DMS153 (cell line): ENCODE results near the gene MAN1B1.
A peak's percentile ranks its signal among the peaks of the same experiment; 100 is the strongest.

ENCODE experiments used
- DNase-seq: peaks from one replicate; lab custom pipeline; 2025; lab: John Stamatoyannopoulos, UW

MAN1B1 gene

DNA sequence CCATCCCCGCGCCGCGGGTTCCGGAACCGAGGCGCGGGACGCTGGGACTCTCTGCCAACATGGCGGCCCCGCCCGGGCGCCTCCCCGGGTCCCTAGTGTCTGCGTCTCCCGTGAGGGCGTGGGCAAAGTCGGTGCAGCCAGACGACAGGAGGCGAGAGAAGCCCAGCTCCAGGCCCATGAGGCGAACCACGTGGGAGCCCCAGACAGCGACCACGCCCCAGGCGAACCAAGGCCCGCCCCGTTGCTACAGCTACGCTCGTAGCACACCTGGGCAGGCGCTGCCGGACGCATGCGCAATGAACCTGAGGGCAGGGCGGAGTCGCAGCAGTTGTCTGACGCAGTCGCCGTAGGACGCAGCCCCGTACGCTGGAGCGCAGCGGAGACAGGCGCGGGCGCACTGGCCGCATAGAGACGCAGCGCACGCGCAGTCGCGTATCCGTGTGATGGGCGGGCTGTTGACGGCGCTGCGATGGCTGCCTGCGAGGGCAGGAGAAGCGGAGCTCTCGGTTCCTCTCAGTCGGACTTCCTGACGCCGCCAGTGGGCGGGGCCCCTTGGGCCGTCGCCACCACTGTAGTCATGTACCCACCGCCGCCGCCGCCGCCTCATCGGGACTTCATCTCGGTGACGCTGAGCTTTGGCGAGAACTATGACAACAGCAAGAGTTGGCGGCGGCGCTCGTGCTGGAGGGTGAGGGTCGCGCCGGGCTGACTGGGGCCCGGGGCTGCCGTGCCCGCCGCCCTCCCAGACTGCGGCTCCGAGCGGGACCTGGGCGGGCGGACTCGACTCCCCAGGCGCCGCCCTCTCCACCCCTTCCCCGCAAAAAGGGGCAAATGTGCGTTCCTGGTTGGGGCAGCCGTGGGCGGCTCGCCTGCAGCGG is at the start of gene MAN1B1:
TSS of gene MAN1B1 (plus strand) at position 455 of the 878 bp plus-strand sequence. CDS start at position 470, 15 bp downstream.
- DNase-seq: peak; percentile 95

DNA sequence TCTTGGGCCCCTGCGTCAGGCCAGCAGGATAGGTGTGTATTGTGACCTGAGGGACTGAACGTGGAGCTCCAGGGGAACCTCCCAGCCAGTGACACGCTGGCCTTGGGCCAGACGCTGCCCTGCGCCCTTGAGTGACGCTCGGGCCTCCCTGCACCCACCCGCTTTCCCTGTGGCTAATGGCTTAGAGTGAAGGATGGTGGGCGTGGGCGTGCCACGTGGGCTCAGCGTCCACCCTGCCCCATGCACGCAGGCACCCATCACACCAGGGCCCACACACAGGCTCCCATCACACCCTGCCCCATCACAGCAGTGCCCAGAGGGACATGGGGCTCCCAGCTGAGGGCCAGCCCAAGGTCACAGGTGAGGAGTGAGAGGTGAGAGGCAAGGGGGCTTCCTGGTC is 49.8 kb upstream of the MAN1B1 start:
- no peak for DNase-seq

DNA sequence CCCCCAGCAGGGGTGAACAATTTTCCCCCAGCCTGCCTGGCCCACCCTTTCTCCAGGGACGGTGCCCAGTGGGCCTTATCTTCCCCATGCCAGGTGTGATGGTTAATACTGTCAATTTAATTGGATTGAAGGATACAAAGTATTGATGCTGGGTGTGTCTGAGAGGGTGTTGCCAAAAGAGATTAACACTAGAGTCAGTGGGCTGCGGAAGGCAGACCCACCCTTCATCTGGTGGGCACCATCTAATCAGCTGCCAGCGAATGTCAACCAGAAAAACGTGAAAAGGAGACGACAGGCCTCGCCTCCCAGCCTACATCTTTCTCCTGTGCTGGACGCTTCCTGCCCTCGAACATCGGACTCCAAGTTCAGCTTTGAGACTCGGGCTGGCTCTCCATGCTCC is 49.3 kb upstream of the MAN1B1 start:
- no peak for DNase-seq

DNA sequence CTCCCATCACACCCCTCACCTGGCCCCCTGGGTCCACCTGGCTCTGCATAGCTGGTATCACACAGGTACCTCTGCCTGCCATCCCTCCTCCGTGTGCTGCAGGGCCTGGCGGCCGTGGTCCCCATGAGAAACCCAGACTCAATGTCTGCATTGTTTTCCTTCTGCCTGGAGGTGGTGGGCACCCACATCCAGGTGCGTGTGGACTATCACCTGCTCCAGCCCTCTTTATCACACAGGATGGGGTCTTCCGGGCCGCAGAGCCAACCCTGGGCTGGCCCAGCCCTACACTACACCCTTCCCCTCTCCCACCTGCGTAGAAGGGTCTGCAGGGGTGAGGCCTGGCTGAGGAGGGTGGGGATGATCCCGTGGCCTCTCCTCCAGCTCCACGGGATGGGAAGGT is 47.9 kb upstream of the MAN1B1 start:
- no peak for DNase-seq

DNA sequence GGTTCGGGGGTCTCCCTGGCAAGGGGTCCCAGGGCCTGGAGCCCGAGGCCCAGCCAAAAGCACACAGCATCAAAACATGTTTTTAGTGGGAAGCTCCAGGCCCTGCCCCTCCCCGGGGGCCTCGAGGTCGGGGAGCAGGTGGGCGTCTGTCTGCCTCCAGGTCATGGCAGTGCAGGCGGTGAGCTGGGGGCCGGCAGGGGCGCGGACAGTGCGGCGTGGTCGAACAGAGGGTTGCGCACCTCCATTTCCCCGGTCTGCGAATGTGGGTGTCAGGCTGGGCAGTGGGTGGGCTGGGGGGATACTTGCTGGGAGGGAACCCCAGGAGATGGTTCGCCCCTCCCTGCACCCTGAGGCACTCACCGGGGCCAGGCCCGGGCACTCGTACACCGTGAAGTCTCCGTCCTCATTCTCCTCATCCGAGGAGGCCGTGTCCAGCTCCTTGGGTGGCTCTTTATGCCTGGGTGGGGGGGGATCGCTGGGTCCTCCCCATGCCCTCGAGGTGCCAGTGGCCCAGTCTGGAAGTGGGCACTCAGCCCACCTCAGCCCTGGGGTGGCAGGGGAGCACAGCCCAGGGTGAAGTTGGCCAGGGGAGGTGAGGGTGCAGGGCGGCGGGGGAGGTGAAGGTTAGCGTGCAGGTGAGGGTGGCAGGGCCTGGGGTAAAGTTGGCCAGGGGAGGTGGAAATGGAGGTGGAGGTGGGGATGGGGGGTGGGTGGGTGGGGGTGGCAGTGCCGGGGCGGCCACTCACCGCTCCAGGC is 47.0 kb upstream of the MAN1B1 start:
- DNase-seq: no peak

DNA sequence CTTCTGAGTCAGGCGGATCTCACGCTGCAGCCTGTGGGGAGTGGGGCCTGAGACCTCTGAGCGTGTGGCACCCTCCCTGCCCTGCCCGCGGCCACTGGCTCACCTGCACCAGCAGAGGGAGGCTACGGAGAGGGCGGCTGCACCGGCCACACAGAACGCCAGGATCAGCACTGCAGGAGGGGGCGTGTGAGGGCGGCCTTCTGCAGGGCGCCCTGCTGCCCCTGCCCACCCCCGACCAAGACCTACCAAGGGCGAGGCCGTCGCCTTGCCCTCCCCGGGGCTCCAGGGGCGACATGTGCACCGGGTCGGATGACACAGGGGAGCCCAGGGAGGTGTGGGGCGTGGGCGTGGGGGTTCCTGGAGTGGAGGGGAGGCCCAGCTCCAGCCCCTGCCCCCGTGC is 46.2 kb upstream of the MAN1B1 start:
- DNase-seq: no peak

DNA sequence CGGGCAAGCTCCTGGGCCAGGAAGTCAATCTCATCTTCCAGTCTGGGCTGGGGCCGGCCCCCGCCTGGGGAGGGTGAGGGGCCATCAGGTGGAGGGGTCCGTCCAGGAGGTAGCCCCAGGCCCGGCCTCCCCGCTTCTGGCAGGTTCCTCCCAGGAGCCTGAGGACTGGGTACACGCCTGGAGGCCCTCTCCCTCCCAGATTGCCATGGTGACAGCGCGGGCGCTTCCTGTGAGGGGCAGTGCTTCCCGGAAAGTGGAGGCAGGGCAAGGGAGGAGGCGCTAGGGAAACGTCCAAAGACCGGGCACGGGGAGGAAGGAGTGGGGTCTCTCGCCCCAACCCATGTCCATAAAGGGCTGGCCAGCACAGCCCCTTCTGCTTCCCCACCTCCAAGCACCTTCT is 45.7 kb upstream of the MAN1B1 start:
- DNase-seq: no peak

DNA sequence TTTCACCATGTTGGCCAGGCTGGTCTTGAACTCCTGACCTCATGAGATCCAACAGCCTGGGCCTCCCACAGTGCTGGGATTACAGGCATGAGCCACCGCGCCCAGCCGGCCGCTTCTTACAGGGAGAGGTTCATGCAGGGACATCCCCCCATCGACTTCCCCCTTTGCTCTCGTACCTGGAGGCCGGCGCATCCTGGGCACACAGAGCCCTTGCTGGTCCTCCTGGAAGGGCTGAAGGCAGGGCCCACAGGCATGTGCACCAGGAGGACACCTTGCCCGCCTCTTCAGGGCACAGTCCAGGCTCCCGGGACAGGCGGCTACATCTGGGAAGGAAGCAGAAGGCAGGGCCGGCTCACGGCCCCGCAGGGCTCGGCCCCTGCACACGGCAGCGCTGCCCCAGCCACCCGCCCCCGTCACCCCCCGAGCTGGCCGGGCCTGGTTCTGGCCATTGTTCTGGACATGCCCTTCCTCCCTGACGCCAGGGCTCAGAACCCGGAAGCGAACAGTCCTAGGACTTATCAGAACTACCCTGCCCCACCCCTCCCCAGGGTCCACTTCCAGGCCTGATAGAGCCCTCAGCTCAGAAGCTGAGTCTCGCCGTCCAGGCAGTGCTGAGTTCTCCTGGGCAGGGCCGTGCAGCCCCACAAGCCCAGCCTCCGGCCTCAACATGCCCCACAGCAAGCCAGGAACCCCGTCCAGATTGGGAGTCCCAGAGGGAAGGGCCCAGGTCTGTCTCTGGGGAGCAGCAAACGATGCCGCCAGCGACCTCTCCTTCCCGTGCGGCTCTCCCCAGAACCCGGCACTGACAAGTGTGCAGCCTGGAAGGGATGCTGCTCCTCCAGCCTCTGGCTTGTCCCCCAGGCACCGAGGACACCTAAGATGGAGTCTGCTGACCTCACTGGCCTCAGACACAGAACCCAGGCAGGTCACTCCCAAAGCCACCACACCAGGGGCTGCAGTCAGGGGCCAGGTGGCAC is 43.7 kb upstream of the MAN1B1 start:
- no peak for DNase-seq

DNA sequence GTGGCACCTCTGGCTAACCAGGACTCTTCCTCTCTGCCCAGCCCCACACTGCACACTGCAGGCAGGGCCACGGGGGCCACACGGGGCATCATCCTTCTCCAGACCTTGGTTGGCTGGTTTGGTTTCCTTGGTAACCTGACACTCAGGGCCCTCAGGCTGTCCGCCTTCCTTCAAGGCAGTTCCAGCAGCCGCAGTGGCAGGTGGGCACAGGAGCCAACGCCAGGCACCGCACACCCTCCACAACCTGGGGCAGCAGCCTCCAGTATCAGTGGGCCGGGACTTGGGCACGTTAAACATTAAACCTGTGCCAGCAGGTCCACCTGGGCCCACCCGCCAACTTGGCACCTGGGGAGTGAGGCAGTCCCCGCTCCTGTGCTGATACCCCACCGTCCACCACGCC is 42.7 kb upstream of the MAN1B1 start:
- DNase-seq: no peak

DNA sequence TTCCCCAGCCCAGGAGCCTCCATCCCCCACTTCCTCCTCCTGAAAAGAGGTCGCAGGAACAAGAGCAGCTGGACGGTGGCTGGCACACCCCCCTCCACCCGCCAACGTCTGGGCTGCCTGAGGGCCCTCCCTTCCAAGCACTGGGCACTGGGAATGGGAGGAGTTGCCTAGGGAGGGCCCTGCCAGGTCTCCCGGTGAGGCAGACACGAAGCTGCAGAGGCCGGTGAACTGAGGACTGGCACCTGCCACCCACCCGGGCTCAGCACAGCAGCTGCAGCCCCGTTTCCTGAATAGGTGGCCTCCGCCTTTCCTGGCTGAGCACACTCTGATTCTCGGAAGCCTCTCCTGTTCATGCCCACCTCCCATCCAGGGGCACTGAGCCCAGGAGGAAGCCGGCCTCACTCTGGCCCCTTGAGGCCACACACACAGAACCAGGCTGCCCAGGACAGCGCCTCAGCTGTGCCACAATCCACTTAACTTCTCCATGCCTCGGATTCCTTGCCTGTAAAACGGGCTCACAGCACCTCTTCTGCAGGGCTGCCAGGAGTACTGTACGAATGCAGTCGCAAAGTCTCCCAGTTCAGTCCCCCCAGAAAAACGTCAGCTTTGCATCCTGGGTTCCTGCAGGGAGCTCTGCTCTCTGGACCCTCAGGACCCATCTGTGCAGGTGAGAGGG is 42.1 kb upstream of the MAN1B1 start:
- DNase-seq: peak; percentile 78

DNA sequence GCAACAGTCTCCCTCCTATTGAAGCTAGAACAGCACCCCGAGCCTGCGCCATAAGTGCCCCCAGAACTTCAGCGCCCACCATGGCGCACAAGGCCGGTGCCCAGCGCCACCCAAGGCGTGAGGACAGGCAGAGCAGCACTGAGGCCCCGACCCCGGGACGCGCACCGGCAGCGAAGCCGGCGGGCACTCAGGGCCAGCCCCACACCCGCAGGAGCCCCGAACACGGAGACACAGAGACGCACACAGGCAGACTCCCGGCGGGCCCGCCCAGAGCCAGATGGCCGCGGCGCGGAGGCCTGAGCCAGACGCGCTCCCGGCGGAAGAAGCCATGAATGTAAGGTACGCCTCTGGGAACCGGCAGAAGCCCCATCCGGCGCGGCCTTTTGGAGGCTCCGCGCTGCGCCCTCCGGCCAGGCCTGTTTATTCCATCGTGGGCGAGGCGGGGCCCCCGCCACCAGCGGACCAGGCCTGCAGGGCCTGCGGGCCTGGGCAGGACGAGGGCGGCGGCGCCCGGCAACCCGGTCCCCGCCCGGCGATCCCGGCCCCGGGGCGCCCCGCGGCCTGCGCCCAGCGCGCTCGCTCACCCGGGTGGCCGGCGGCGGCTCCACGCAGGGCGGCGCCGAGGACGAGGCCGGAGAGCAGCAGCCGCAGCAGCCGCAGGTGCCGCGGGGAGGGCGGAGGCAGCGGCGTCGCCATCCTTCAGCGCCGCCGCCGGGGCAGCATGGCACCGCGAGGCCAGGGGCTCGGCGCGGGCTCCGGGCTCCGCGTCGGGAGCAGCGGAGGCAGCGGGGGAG is 41.3 kb upstream of the MAN1B1 start:
- DNase-seq: no peak

DNA sequence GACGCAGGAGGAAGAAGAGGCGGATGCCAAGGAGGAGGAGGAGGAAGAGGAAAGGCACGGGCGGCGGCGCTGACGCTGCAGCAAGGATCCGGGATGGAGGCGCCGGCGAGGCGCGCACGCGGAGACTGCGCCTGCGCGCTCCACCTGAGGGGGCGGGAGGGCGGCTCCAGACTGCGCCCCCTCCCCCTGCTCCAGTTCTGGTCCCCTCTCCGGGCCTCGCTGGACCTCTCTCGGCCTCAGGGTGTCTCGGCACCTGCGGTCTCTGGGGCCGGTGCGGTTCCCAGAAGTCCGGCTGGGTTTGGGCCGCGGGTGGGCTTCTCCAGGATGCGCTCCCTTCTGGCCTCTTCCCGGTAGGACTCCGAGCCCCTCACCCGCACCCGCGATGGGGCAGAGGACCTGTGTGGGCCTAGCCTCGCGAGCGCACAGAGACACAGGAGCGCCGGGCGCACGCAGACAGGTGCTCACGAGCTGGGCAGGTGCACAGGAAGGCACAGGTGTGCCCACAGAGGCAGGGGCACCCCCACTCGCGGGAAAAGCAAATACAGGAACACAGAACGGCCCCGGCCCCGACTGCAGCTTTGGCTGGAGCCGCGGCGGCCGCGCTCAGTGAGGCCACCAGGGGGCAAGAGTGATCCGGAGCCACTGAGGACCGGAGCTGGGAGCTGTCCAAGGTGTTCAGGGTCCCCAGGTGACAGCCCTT is 40.5 kb upstream of the MAN1B1 start, which contains the start of gene NPDC1:
TSS of gene NPDC1 (minus strand) at position 90 of the 700 bp plus-strand sequence. CDS start 188 bp downstream, outside the sequence.
- DNase-seq: peak; percentile 64

DNA sequence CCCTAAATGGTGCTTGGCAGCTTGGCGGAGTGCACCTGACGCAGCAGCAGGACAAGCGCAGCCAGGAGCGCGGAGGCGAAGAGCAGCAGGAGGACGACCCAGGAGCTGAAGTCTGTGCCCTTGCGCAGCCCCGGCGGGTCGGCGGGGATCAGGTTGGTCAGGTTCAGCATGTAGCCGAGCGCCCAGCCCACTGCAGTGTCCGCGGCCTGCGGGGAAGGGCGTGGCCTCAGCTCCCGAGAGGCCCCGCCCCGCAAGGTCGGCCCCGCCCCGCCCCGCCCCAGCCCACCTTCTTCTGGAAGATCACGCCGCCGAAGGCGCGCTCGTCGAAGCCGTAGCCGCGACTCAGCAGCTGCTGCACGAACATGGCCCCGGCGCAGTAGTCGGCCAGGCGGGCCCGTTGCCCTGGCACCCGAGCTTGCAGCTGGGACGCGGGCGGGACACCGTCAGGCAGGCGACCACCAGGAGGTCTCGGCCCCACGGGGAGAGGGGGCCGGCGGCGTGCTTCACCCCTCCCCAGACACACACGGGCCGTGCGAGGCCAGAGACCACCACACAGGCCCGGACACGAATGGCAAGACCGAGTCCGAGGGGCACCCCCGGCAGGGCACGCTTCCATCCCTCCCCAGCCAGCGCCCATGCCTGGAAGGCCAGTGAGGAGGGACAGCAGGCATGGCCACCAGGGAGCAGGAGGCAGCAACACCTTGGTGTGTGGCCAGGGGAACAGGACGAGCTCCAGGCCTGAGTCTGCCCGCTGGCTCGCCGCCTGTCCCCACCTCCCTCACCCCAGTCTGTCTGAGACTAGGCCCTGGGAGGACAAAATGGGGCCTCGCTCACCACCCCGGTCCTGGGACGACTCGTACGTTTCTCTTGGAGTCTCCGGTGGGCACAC is 37.9 kb upstream of the MAN1B1 start:
- DNase-seq: no peak

DNA sequence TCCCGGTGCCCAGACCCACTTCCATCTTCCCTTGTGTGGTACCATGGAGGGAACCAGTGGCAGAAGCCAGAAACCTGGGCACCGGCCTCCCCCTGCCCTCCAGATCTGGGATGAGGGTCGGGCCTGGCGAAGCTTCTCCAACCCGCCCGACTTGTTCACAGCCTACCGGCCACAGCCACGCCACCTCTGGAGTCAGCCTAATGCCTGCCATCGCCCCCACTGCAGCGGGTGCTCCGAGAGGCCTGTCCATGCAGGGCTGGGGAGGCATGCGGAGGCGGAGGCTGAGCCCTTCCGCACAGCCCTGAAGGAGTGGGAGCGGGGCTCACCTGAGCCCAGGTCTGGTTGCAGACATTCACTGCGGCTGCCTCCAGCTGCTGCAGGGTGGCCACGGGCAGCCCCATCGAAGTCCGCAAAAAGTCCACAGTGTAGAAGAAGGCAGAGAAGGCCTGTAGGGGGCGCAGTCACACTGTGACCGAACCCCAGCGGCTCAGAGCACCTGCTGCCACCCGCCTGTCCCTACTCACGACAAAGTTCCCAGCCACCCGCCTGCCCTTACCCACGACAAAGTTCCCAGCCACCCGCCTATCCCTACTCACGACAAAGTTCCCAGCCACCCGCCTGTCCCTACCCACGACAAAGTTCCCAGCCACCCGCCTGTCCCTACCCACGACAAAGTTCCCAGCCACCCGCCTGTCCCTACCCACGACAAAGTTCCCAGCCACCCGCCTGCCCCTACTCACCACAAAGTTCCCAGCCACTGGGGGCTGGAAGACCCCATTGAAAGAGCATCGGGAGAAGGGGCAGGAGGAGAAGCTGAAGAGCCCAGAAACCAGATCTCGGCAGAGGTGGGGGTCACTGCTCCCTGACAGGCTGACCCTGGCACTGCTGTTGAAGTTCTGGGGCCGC is 37.0 kb upstream of the MAN1B1 start:
- no peak for DNase-seq

DNA sequence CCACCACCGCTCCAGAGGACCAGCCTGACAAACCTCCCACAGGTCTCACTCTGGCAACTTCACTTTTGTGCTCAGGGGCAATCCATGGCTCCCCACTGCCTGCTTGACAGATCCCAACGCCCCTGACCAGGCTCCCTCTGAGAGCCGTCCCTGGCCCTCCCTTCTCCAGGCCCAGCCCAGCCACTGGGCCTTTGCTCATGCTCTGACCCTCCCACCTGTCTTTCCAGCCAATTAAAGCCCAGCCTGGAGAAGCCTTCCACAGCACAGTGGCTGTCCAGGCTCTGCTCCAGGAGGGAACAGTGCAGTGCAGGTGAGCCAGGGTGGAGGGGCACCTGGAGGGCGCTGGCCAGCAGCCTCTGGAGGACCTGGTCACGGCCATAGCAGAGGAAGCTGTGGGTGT is 36.2 kb upstream of the MAN1B1 start:
- no peak for DNase-seq

DNA sequence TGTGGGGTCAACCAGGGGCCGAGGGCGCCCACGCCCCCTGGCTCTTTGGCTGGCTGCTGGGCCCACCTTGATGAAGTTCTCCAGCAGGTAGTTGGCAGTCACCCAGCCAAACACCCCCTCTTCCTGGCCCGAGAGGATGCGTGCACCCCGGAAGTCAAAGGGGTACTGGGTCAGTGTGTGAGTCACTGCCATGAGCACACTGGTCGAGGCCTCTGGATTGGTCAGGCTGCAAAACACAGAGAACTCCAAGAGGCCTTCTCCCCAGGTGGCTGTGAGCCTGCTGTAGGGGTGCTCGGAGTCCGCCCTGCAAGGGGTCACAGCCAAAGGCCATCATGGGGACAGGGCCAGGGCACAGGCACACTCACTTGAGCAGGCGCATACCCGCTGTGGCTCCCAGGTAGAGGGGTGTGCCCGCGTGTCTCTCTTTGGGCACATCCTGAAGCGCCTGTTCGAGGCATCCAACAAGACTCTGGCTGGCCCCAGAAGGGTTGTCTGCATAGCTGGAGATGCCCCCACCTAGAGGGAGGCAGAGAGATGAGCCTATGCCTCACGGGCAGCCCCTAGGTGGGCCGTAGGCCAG is 35.5 kb upstream of the MAN1B1 start:
- no peak for DNase-seq

DNA sequence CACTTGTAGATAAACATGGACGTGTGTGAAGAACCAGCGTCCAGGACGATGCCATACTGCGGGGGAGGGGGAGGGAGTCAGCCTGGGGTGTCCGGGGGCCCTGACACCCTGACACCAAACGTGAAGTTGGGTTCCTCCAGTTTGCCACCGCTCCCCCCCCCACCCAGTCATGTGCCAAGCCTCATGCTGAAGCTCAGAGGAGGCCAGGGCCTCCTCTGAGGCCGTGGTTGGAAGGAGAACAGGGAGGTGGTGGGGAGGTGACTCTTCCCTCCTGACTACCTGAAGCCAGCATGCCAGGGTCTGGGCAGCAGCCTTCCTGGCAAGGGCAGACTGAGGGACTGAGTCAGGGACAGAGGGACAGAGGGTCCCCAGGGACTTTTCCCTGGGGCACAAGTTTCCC is 34.5 kb upstream of the MAN1B1 start:
- DNase-seq: no peak
